ENCODE results near the gene ETHE1. TPM values are rescaled to one million over a fixed set of nuclear protein-coding genes. Genes with fewer than 3 reads are reported as not detected.

Gene ETHE1
- total RNA-seq, 1 donor, result 52.1 TPM

DNA sequence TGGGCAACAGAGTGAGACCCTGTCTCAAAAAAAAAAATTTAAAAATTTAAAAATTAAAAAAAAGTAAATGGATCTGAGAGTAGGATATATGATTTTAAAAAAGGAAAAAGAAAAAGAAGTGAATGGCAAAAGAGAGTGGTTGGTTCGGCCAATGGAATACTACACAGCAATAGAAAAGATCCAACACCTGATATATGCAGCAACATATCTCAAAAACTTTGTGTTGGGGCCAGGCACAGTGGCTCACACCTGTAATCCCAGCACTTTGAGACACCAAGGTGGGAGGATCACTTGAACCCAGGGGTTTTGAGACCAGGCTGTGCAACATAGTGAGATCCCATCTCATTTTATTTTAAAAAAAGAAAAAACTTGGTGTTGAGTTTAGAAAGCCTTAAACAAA, 60.2 kb downstream of the ETHE1 start:
- Histone ChIP-seq H3K36me3 (ENCODE audit: insufficient read depth, low read length) (no peaks in the 10 kb centered on the region), H3K4me2 (ENCODE audit: insufficient read depth, low read length) (no peak overlapping the region), H3K27me3 (ENCODE audit: insufficient read depth, low read length) (no peaks in the 10 kb centered on the region), H2AFZ (ENCODE audit: low read length) (no peak overlapping the region), H3K27ac (ENCODE audit: low read depth, low read length) (no peak overlapping the region), H3K9me3 (ENCODE audit: low read depth, low read length) (no peaks in the 10 kb centered on the region), H3K4me3 (ENCODE audit: insufficient read depth, low read length) (no peak overlapping the region), H3K4me1 (ENCODE audit: insufficient read depth, low read length) (peaks cover 15% of the 10 kb centered on the region), H4K20me1 (ENCODE audit: insufficient read depth, low read length) (no peaks in the 10 kb centered on the region), H3K79me2 (ENCODE audit: insufficient read depth, low read length) (no peaks in the 10 kb centered on the region)
- TF ChIP-seq, protein P1, sequence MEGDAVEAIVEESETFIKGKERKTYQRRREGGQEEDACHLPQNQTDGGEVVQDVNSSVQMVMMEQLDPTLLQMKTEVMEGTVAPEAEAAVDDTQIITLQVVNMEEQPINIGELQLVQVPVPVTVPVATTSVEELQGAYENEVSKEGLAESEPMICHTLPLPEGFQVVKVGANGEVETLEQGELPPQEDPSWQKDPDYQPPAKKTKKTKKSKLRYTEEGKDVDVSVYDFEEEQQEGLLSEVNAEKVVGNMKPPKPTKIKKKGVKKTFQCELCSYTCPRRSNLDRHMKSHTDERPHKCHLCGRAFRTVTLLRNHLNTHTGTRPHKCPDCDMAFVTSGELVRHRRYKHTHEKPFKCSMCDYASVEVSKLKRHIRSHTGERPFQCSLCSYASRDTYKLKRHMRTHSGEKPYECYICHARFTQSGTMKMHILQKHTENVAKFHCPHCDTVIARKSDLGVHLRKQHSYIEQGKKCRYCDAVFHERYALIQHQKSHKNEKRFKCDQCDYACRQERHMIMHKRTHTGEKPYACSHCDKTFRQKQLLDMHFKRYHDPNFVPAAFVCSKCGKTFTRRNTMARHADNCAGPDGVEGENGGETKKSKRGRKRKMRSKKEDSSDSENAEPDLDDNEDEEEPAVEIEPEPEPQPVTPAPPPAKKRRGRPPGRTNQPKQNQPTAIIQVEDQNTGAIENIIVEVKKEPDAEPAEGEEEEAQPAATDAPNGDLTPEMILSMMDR (IDR thresholded peaks at IDR 0.05; ENCODE audit: extremely low read depth, low read depth, low read length), result no peak
- DNase-seq (ENCODE audit: insufficient read length, low spot score, missing footprints), result no peak

DNA sequence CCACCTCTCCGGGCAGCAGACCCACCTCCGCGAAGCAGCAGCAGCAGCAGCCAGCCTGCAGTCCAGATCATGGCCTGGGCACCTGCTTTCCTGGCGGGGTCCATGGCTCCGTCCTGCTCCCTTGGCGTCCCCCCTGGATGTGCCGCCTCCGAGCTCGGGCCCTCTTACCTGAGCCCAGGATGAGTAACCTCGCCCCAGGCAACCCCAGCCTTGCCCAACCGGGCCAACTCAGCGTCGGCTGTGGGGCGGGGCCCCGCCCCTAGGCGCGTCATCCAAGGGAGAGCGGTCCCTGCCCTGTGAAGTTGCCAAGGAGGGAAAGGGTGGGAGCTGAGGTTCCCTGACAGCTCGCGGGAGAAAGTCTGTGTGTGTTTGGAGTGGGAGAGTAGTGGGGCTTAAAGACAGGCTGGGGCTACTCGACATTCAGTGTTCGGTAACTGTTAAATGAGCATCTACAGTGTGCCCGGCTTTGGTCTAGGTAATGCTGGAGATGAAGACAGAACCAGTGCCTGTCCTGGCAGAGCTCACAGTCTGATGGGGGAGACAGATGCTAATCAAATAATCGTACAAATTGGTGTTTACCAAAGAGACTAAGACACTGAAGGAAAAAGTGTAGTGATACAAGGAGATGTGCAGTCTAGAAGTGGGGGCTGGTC, 61.4 kb downstream of the ETHE1 start, which contains the start of gene LYPD3:
Gene LYPD3, minus strand, starts transcription at position 141 of the 653 bp plus-strand sequence. Its CDS starts 37 bp downstream, at position 104.
- peaks cover 15% of the 10 kb centered on the region for H3K4me1 ChIP-seq (ENCODE audit: insufficient read depth, low read length)
- TF ChIP-seq, protein P1 (IDR thresholded peaks at IDR 0.05; ENCODE audit: extremely low read depth, low read depth, low read length), result no peak
- no peak within 1 kb of the TSS for H3K4me3 ChIP-seq (ENCODE audit: insufficient read depth, low read length)
- H3K4me2 ChIP-seq (ENCODE audit: insufficient read depth, low read length), result no peak within 1 kb of the TSS
- H3K36me3 ChIP-seq (ENCODE audit: insufficient read depth, low read length), result no peaks in the 10 kb centered on the region
- no peaks in the 10 kb centered on the region for H3K79me2 ChIP-seq (ENCODE audit: insufficient read depth, low read length)
- H3K27me3 ChIP-seq (ENCODE audit: insufficient read depth, low read length), result peaks cover 3% of the 10 kb centered on the region
- no peaks in the 10 kb centered on the region for H3K9me3 ChIP-seq (ENCODE audit: low read depth, low read length)
- DNase-seq (ENCODE audit: insufficient read length, low spot score, missing footprints), result peak; percentile 36
- H2AFZ ChIP-seq (ENCODE audit: low read length), result no peak within 1 kb of the TSS
- H3K27ac ChIP-seq (ENCODE audit: low read depth, low read length), result no peak within 1 kb of the TSS
- no peaks in the 10 kb centered on the region for H4K20me1 ChIP-seq (ENCODE audit: insufficient read depth, low read length)

DNA sequence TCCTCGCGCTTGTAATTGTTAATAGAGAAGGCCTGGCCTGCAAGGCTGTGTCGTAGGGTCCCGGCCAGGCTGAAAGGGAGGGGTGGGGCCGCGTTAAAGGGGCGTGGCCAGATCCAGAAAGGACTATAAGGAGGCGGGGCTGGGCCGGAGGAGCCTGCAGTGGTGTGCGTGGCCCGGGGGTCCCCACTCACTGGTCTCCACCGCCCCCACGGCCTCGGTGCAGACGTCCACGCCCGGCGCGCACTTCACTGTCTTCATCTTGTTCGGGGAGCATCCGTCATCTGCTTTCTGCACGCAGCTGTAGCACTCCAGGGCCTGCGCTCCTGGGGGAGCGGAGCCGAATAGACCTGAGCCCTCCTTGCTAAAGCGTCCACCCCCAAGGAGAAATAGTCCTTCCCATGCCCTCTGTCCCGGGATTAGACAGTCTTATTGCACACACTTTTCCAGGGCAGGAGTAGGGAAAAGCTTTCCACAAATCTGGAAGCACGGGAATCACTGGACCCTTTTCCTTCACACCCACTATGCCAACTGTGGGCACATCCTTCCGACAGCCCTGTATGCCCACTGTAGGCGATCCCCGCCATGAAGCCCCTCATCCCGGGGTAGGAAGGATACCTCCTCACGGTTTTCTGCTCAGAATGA, 62.7 kb downstream of the ETHE1 start:
- peak; percentile 87 for DNase-seq (ENCODE audit: insufficient read length, low spot score, missing footprints)
- H3K4me2 ChIP-seq (ENCODE audit: insufficient read depth, low read length), result peak overlapping the region; percentile 72

More for the DNA sequence above, 62.7 kb downstream of the ETHE1 start:
- Histone ChIP-seq H3K9me3 (ENCODE audit: low read depth, low read length) (no peaks in the 10 kb centered on the region), H3K27ac (ENCODE audit: low read depth, low read length) (no peak overlapping the region), H3K27me3 (ENCODE audit: insufficient read depth, low read length) (peaks cover 8% of the 10 kb centered on the region), H3K79me2 (ENCODE audit: insufficient read depth, low read length) (no peaks in the 10 kb centered on the region), H3K4me1 (ENCODE audit: insufficient read depth, low read length) (peaks cover 13% of the 10 kb centered on the region), H3K36me3 (ENCODE audit: insufficient read depth, low read length) (no peaks in the 10 kb centered on the region), H4K20me1 (ENCODE audit: insufficient read depth, low read length) (no peaks in the 10 kb centered on the region), H2AFZ (ENCODE audit: low read length) (peak overlapping the region; percentile 87), H3K4me3 (ENCODE audit: insufficient read depth, low read length) (peak overlapping the region; percentile 79)
- TF ChIP-seq, protein P1 (IDR thresholded peaks at IDR 0.05; ENCODE audit: extremely low read depth, low read depth, low read length), result no peak

Data from osteoblast (primary cell).